SK-N-SH (cell line): ENCODE results near the gene CEP57L1. TPM values are rescaled to one million over a fixed set of nuclear protein-coding genes. Genes with fewer than 3 reads are reported as not detected.

ENCODE experiments used
- CTCF ChIA-PET: fragments of 300-600, 350-600 bp; formaldehyde crosslinking; extraction: SDS; loops from one replicate; lab custom pipeline; 2021; lab: Yijun Ruan, JAX
- POLR2A ChIA-PET: fragments of 350-600 bp; sonication (Branson Sonifier 250); formaldehyde crosslinking; extraction: SDS; loops from one replicate; lab custom pipeline; 2020; ENCODE audit warnings: antibody characterized with exemption, inconsistent platforms; lab: Yijun Ruan, JAX
- DNase-seq: peaks from one replicate; pipeline ENCODE4 v3.0.0; 2012
- H2AFZ ChIP-seq: fragments of 200-600 bp; sonication (generic); 2 replicates; pipeline ENCODE4 v1.8.1; 2016; ENCODE audit warnings: antibody characterized with exemption, mild to moderate bottlenecking, low read depth
- H3F3A ChIP-seq: fragments of 200-600 bp; sonication (generic); replicated peaks from 2 replicates; pipeline ENCODE3; 2016; ENCODE audit warnings: antibody characterized with exemption, mild to moderate bottlenecking; ENCODE audit not compliant: insufficient read depth
- H3K27ac ChIP-seq, 2 experiments: fragments of 200-500 bp in 1 of 2; fragments of 200-600 bp in 1 of 2; sonication (Bioruptor generic) in 1 of 2; sonication (generic), shearing (Covaris generic) in 1 of 2; 2 replicates each; pipeline versions ENCODE4 v1.5.1 to v1.6.1; 2014 to 2016; ENCODE audit warnings: low read depth in 2 of 2, inconsistent platforms in 1 of 2, low read length in 1 of 2, mild to moderate bottlenecking in 1 of 2, mixed read lengths in 1 of 2
- H3K27me3 ChIP-seq: fragments of 200-600 bp; sonication (generic), shearing (Covaris generic); 2 replicates; pipeline ENCODE4 v1.6.1; 2016; ENCODE audit warnings: mixed run types; ENCODE audit not compliant: insufficient read depth
- H3K36me3 ChIP-seq, 2 experiments: fragments of 200-500 bp in 1 of 2; fragments of 200-600 bp in 1 of 2; sonication (Bioruptor generic) in 1 of 2; sonication (generic) in 1 of 2; replicated peaks in 1 of 2; 2 replicates each; pipeline versions ENCODE3 to v1.5.1; 2014 to 2016; ENCODE audit warnings: low read length in 1 of 2, mild to moderate bottlenecking in 1 of 2; ENCODE audit not compliant: insufficient read depth in 2 of 2, control insufficient read depth in 1 of 2
- H3K4me1 ChIP-seq, 2 experiments: fragments of 200-500 bp in 1 of 2; fragments of 200-600 bp in 1 of 2; sonication (Bioruptor generic) in 1 of 2; sonication (generic), shearing (Covaris generic) in 1 of 2; 2 replicates each; pipeline versions ENCODE4 v1.5.1 to v1.6.1; 2014 to 2016; ENCODE audit warnings: low read depth in 1 of 2, low read length in 1 of 2, mixed run types in 1 of 2; ENCODE audit not compliant: insufficient read depth in 2 of 2, control insufficient read depth in 1 of 2
- H3K4me2 ChIP-seq: fragments of 200-600 bp; sonication (generic), shearing (Covaris generic); 2 replicates; pipeline ENCODE4 v1.6.1; 2017; ENCODE audit warnings: mixed run types
- H3K4me3 ChIP-seq, 2 experiments: fragments of 200-500 bp in 1 of 2; fragments of 200-600 bp in 1 of 2; sonication (Bioruptor generic) in 1 of 2; sonication (generic), shearing (Covaris generic) in 1 of 2; 2 replicates each; pipeline versions ENCODE4 v1.5.1 to v1.8.1; 2014 to 2016; ENCODE audit warnings: low read depth in 2 of 2, inconsistent platforms in 1 of 2, low read length in 1 of 2, mild to moderate bottlenecking in 1 of 2, mixed read lengths in 1 of 2, moderate library complexity in 1 of 2
- H3K79me2 ChIP-seq: fragments of 200-600 bp; sonication (generic); 2 replicates; pipeline ENCODE4 v1.8.1; 2017; ENCODE audit warnings: mild to moderate bottlenecking; ENCODE audit not compliant: insufficient read depth
- H3K9ac ChIP-seq: fragments of 200-600 bp; sonication (generic); 2 replicates; pipeline ENCODE4 v1.6.1; 2017; ENCODE audit warnings: mixed run types
- H3K9me2 ChIP-seq: fragments of 200-600 bp; sonication (generic); 2 replicates; pipeline ENCODE4 v1.6.1; 2017; ENCODE audit warnings: mixed run types
- H3K9me3 ChIP-seq: fragments of 200-600 bp; sonication (generic); 2 replicates; pipeline ENCODE4 v1.6.1; 2017; ENCODE audit warnings: mixed run types, mild to moderate bottlenecking, moderate library complexity
- H4K20me1 ChIP-seq: fragments of 200-600 bp; sonication (generic); 2 replicates; pipeline ENCODE4 v1.6.1; 2017; ENCODE audit warnings: mild to moderate bottlenecking, mixed run types; ENCODE audit not compliant: insufficient read depth
- ELF1 ChIP-seq: IDR thresholded peaks from 2 replicates; pipeline ENCODE4 v1.4.0; 2012
- EP300 ChIP-seq, 2 experiments: IDR thresholded peaks; 2 replicates each; pipeline versions ENCODE4 v1.4.0 to v1.6.1; 2012; ENCODE audit warnings: borderline replicate concordance in 1 of 2, low read depth in 1 of 2, low read length in 1 of 2
- EZH2phosphoT487 ChIP-seq: fragments of 200-600 bp; sonication (generic); IDR thresholded peaks from 2 replicates; pipeline ENCODE4 v1.6.1; 2017; ENCODE audit warnings: low read depth, mixed run types, mild to moderate bottlenecking, antibody characterized with exemption, moderate library complexity, borderline replicate concordance
- GABPA ChIP-seq: IDR thresholded peaks from 2 replicates; pipeline ENCODE4 v1.4.0; 2012; ENCODE audit warnings: low read depth, mild to moderate bottlenecking
- GATA2 ChIP-seq: sonication (generic); formaldehyde crosslinking; IDR thresholded peaks from 2 replicates; pipeline ENCODE4 v1.5.0; 2020; ENCODE audit warnings: mild to moderate bottlenecking, missing genetic modification reagents
- JUND ChIP-seq: IDR thresholded peaks from 2 replicates; pipeline ENCODE4 v1.4.0; 2012
- MXI1 ChIP-seq: IDR thresholded peaks from 2 replicates; pipeline ENCODE4 v1.6.1; 2012; ENCODE audit warnings: mild to moderate bottlenecking, low read depth, low read length, improper control_type of control experiment
- REST ChIP-seq: IDR thresholded peaks from 2 replicates; pipeline ENCODE4 v1.6.1; 2012; ENCODE audit warnings: mild to moderate bottlenecking, low read depth, low read length, moderate library complexity
- RFX5 ChIP-seq: IDR thresholded peaks from 2 replicates; pipeline ENCODE4 v1.6.1; 2012; ENCODE audit warnings: mild to moderate bottlenecking, improper control_type of control experiment, low read length
- RXRA ChIP-seq: IDR thresholded peaks from 2 replicates; pipeline ENCODE4 v1.4.0; 2012; ENCODE audit warnings: low read depth, mild to moderate bottlenecking, borderline replicate concordance
- TAF1 ChIP-seq: IDR thresholded peaks from 2 replicates; pipeline ENCODE4 v1.6.1; 2012; ENCODE audit warnings: low read depth, mild to moderate bottlenecking, low read length, moderate library complexity, borderline replicate concordance
- USF1 ChIP-seq: IDR thresholded peaks from 2 replicates; pipeline ENCODE4 v1.4.0; 2012; ENCODE audit warnings: low read depth, borderline replicate concordance
- YY1 ChIP-seq: IDR thresholded peaks from 2 replicates; pipeline ENCODE4 v1.4.0; 2012; ENCODE audit warnings: low read depth, mild to moderate bottlenecking
- WGBS: methylation state at CpG from one replicate; pipeline ENCODE4 v1.1.6; 2017; ENCODE audit warnings: low lambda C conversion rate; 5-methylcytosine and 5-hydroxymethylcytosine counted together
- polyA plus RNA-seq, 3 experiments: library from polyadenylated mRNA; depleted of rRNA; stranded (reverse); fragments of >200 nt; gene quantifications; 2 replicates each; pipeline ENCODE4 v1.2.3, GENCODE V29; 2012
- TF ChIP-seq, protein P1 (sequence below): IDR thresholded peaks from 2 replicates; pipeline ENCODE4 v1.4.0; 2012; ENCODE audit warnings: low read depth
- TF ChIP-seq, protein P2 (sequence below): fragments of 200-600 bp; sonication (generic); IDR thresholded peaks from 2 replicates; pipeline ENCODE4 v1.6.1; 2017; ENCODE audit warnings: antibody characterized with exemption, mild to moderate bottlenecking, moderate library complexity

Gene CEP57L1
- polyA plus RNA-seq, 1 of the 3 experiments (the other 2 are of a cell fraction), result 7.3 TPM

DNA sequence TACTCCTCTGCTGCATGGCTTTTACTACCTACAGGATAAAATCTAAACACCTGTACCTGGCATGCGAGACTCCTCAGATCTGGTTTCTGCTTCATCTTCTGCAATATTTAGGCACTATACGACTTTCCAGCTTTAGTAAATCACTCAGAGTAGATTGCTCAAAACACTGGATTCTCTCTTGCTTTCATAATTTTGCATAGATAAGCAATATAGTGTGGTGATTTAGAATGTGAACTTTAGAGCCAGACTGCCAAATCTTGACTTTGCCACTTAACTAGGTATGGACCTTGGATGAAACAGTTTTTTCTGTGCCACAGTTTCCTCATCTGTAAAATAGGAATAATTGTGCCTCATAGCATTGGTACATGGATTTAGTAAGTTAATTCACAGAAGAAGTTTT, 28.9 kb downstream of the CEP57L1 start:
- 92% methylated on average over 2 of the region's 2 CpGs for WGBS
- Histone ChIP-seq H3K27ac (no peak overlapping the region), H3K27me3 (no peaks in the 10 kb centered on the region), H3K36me3 (no peaks in the 10 kb centered on the region), H3K4me3 (no peak overlapping the region), H3K9me2 (no peaks in the 10 kb centered on the region), H3K9me3 (no peaks in the 10 kb centered on the region), H3K79me2 (peaks cover 36% of the 10 kb centered on the region; the same call in 1 of the 2 replicates), H3K9ac (no peak overlapping the region), H2AFZ (no peak overlapping the region), H3K4me2 (no peak overlapping the region)
- CTCF ChIA-PET, result interaction anchor here (1.0 kb wide), 1 partner anchor 259 kb away, joined by 3 read pairs; no protein-coding TSS in a partner anchor
- no peak for TF ChIP-seq TAF1
- TF ChIP-seq YY1, result no peak
- TF ChIP-seq REST, result no peak
- TF ChIP-seq EZH2phosphoT487, result no peak
- TF ChIP-seq, protein P1, sequence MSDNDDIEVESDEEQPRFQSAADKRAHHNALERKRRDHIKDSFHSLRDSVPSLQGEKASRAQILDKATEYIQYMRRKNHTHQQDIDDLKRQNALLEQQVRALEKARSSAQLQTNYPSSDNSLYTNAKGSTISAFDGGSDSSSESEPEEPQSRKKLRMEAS, result no peak
- TF ChIP-seq EP300 (IDR thresholded peaks at IDR 0.05; ENCODE audit: borderline replicate concordance in 1 of 2, low read depth in 1 of 2, low read length in 1 of 2), result no peak
- no peak for TF ChIP-seq ELF1
- no peak for TF ChIP-seq RFX5
- no peak for TF ChIP-seq GATA2 (CRISPR knock-in tag)
- no peak for TF ChIP-seq GABPA
- no peak for TF ChIP-seq MXI1
- no peak for TF ChIP-seq JUND
- TF ChIP-seq USF1, result no peak
- TF ChIP-seq, protein P2, sequence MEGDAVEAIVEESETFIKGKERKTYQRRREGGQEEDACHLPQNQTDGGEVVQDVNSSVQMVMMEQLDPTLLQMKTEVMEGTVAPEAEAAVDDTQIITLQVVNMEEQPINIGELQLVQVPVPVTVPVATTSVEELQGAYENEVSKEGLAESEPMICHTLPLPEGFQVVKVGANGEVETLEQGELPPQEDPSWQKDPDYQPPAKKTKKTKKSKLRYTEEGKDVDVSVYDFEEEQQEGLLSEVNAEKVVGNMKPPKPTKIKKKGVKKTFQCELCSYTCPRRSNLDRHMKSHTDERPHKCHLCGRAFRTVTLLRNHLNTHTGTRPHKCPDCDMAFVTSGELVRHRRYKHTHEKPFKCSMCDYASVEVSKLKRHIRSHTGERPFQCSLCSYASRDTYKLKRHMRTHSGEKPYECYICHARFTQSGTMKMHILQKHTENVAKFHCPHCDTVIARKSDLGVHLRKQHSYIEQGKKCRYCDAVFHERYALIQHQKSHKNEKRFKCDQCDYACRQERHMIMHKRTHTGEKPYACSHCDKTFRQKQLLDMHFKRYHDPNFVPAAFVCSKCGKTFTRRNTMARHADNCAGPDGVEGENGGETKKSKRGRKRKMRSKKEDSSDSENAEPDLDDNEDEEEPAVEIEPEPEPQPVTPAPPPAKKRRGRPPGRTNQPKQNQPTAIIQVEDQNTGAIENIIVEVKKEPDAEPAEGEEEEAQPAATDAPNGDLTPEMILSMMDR, result no peak
- TF ChIP-seq RXRA, result no peak
- TF ChIP-seq, all 33 proteins: peak for 0
- H3K4me1 ChIP-seq, result peaks cover 6 to 7% of the 10 kb centered on the region in 2 experiments; a peak in 3 of 4 replicates
- no peaks in the 10 kb centered on the region for H4K20me1 ChIP-seq
- DNase-seq, result no peak
- peaks cover 2% of the 10 kb centered on the region for H3F3A ChIP-seq
- POLR2A ChIA-PET, result no interaction called here
